Measurements from ENCODE around the gene DISC1. TPM values are rescaled to one million over a fixed set of nuclear protein-coding genes. Genes with fewer than 3 reads are reported as not detected.

DISC1 gene
- polyA plus RNA-seq, 1 experiment, result 2.3 TPM

GRCh38 chr1:231821281-231821680 is 194.7 kb downstream of the DISC1 start:
- POLR2A ChIA-PET, result no interaction called here
- no peaks in the 10 kb centered on the region for H3K27me3 ChIP-seq (ENCODE audit: control insufficient read depth, insufficient read depth, low read length)
- H3K36me3 ChIP-seq (ENCODE audit: control insufficient read depth, insufficient read depth, low read length), result no peaks in the 10 kb centered on the region
- CTCF ChIA-PET, result no interaction called here
- no peak overlapping the region for H3K4me3 ChIP-seq (ENCODE audit: low read depth, low read length)
- DNase-seq (ENCODE audit: low read depth), result no peak
- TF ChIP-seq, protein P1, sequence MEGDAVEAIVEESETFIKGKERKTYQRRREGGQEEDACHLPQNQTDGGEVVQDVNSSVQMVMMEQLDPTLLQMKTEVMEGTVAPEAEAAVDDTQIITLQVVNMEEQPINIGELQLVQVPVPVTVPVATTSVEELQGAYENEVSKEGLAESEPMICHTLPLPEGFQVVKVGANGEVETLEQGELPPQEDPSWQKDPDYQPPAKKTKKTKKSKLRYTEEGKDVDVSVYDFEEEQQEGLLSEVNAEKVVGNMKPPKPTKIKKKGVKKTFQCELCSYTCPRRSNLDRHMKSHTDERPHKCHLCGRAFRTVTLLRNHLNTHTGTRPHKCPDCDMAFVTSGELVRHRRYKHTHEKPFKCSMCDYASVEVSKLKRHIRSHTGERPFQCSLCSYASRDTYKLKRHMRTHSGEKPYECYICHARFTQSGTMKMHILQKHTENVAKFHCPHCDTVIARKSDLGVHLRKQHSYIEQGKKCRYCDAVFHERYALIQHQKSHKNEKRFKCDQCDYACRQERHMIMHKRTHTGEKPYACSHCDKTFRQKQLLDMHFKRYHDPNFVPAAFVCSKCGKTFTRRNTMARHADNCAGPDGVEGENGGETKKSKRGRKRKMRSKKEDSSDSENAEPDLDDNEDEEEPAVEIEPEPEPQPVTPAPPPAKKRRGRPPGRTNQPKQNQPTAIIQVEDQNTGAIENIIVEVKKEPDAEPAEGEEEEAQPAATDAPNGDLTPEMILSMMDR (IDR thresholded peaks at IDR 0.05; ENCODE audit: insufficient read depth, low read depth, low read length), result no peak

GRCh38 chr1:231822041-231822440 is 195.5 kb downstream of the DISC1 start:
- ChIA-PET CTCF (interaction anchor here (1.1 to 1.3 kb wide), 2 partner anchors 10 to 65 kb away, joined by 3 read pairs; no protein-coding TSS in a partner anchor), POLR2A (no interaction called here)
- Histone ChIP-seq H3K27me3 (ENCODE audit: control insufficient read depth, insufficient read depth, low read length) (no peaks in the 10 kb centered on the region), H3K4me3 (ENCODE audit: low read depth, low read length) (no peak overlapping the region), H3K36me3 (ENCODE audit: control insufficient read depth, insufficient read depth, low read length) (no peaks in the 10 kb centered on the region)
- TF ChIP-seq, protein P1 (IDR thresholded peaks at IDR 0.05; ENCODE audit: insufficient read depth, low read depth, low read length), result no peak
- no peak for DNase-seq (ENCODE audit: low read depth)

- TF ChIP-seq, protein P1 (IDR thresholded peaks at IDR 0.05; ENCODE audit: insufficient read depth, low read depth, low read length), result no peak
- ChIA-PET CTCF (no interaction called here), POLR2A (no interaction called here)
- no peak overlapping the region for H3K4me3 ChIP-seq (ENCODE audit: low read depth, low read length)
- H3K36me3 ChIP-seq (ENCODE audit: control insufficient read depth, insufficient read depth, low read length), result no peaks in the 10 kb centered on the region
- no peak for DNase-seq (ENCODE audit: low read depth)
- no peaks in the 10 kb centered on the region for H3K27me3 ChIP-seq (ENCODE audit: control insufficient read depth, insufficient read depth, low read length)
These were observed 200.0 kb downstream of the DISC1 start for GRCh38 chr1:231826566-231826965.

DNA sequence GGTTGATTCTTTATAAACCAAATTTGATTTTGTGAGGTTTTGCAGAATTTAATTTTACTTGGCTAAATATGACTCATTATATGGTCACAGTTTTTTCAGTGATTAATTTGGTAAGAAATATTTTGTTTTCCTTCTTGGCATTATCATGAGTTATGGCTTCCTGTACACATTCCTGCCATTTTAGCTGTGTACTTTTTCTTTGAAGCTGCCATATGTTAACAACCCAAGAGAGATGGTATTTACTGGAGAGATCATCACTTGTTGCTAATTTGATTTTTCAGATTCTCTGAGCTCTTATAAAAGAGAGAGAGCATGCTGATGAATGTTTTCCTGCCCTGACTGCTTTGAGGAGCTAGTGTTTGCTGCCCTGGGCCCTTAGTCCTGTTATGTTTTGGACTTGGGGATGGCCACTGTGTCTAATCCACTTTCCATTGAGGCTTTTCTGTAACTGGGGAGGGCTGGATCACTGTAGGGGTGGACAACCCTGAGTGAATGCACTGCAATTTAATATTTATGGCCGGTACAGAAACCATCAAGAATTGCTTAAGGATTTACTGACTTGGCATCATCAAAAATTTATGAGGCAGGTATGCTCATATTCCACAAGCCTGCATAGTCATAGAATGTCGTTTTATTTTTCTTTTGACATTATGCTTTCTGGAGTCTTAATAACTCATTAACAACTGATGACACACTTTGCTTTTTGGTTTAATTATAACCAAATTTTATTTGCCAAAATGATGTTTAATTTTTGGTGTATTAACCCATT is 200.9 kb downstream of the DISC1 start:
- ChIA-PET POLR2A (no interaction called here), CTCF (interaction anchor here (0.6 to 1.1 kb wide), 3 partner anchors 9 to 72 kb away, joined by 3 read pairs; no protein-coding TSS in a partner anchor)
- peak; percentile 77 for DNase-seq (ENCODE audit: low read depth)
- Histone ChIP-seq H3K27me3 (ENCODE audit: control insufficient read depth, insufficient read depth, low read length) (no peaks in the 10 kb centered on the region), H3K4me3 (ENCODE audit: low read depth, low read length) (no peak overlapping the region), H3K36me3 (ENCODE audit: control insufficient read depth, insufficient read depth, low read length) (no peaks in the 10 kb centered on the region)
- TF ChIP-seq, protein P1 (IDR thresholded peaks at IDR 0.05; ENCODE audit: insufficient read depth, low read depth, low read length), result no peak

DNA sequence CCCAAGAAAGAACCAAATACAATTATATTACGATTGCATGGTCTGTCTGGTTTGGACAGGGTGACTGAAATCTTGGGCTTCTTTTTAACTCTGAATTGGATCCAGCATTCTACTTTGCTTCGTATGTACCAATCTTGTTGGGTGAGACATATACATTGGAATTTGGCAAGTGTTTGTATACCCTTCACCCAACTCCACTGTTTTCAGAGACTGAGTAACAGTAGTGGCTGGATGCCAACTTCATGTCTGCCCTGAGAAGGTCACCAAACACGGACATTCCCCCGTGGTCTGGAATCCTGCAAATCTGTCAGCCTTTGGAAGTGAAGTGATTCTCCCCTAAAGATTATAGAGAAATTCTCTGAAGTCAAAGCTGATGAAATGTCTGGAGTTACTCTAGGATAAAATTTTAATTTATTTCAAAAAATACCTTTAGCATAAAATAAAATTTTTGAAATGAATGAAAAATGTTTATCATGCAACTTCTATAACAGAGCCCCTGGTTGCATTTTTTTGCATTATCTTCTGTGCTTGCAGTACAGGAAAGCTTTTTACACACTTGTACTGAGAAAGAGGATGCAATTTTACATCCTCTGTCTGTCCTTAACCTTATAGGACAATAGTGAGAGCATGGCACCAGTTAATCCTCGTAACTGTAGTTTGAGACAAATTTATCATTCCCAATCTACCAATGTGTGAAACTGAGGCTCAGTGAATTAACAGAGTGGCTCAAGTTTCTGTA is 201.8 kb downstream of the DISC1 start:
- CTCF ChIA-PET, result interaction anchor here (0.6 to 1.1 kb wide), 2 partner anchors 10 to 18 kb away, joined by 3 read pairs; no protein-coding TSS in a partner anchor
- Histone ChIP-seq H3K4me3 (ENCODE audit: low read depth, low read length) (no peak overlapping the region), H3K36me3 (ENCODE audit: control insufficient read depth, insufficient read depth, low read length) (no peaks in the 10 kb centered on the region), H3K27me3 (ENCODE audit: control insufficient read depth, insufficient read depth, low read length) (no peaks in the 10 kb centered on the region)
- TF ChIP-seq, protein P1 (IDR thresholded peaks at IDR 0.05; ENCODE audit: insufficient read depth, low read depth, low read length), result no peak
- no peak for DNase-seq (ENCODE audit: low read depth)
- POLR2A ChIA-PET, result no interaction called here

All from BJ (cell line).